ENCODE results near the gene DIPK1B. TPM values are rescaled to one million over a fixed set of nuclear protein-coding genes. Genes with fewer than 3 reads are reported as not detected.

DIPK1B gene
- total and polyA plus RNA-seq, 10 of the 15 experiments (the other 5 are each of a cell fraction or from before 2014, with no cell fraction given) = 0.08 to 0.28 (median 0.13) TPM; not detected in 3

DNA sequence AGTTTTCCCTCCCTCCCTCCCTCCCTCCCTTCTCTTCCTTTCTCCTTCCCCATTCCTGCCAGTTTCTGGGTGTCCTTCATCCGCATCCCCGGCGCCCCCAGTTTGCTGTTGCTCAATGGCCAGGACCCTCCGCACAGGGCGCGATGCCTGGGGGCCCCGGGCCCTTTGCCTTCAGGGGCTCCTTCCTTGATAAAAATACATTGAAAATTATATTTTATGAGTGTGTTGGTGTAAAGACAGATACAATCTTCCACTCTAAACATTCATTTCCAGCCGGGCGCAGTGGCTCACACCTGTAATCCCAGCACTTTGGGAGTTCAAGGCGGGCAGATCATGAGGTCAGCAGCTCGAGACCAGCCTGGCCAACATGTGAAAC, 17.5 kb upstream of the DIPK1B start:
- Histone ChIP-seq H3K4me3 (no peak overlapping the region), H3K9me3 (replicated peaks; ENCODE audit: control insufficient read depth, insufficient read depth, low read length) (no peaks in the 10 kb centered on the region), H3K4me2 (ENCODE audit: control insufficient read depth, insufficient read depth) (no peak overlapping the region), H3K36me3 (ENCODE audit: control insufficient read depth in 2 of 2, insufficient read depth in 2 of 2, low read length in 1 of 2) (no peaks in the 10 kb centered on the region), H2AFZ (ENCODE audit: control insufficient read depth, low read depth, low read length) (no peak overlapping the region), H3K79me2 (ENCODE audit: control insufficient read depth, insufficient read depth, low read length) (no peaks in the 10 kb centered on the region), H3K4me1 (ENCODE audit: control insufficient read depth, insufficient read depth, low read length) (peaks cover 4% of the 10 kb centered on the region), H3K27ac (ENCODE audit: control insufficient read depth, insufficient read depth) (no peak overlapping the region), H3K9ac (ENCODE audit: control insufficient read depth, insufficient read depth, low read length) (no peak overlapping the region), H4K20me1 (ENCODE audit: control insufficient read depth, insufficient read depth) (no peaks in the 10 kb centered on the region), H3K27me3 (replicated peaks in 1 of 2; ENCODE audit: control insufficient read depth in 2 of 2, insufficient read depth in 2 of 2, low read length in 1 of 2) (no peaks in the 10 kb centered on the region)
- no peak for ATAC-seq
- ChIA-PET SMC1A (ENCODE audit: uncharacterized antibody, unreplicated experiment) (no interaction called here), RAD21 (ENCODE audit: unreplicated experiment) (no interaction called here), CTCF (interaction anchor here (1.4 to 1.9 kb wide), 2 partner anchors 23 to 32 kb away, joined by 4 read pairs; no protein-coding TSS in a partner anchor), POLR2A (no interaction called here)
- in situ Hi-C loops (cut with MboI) (no loop called here), intact Hi-C loops (cut with micrococcal nuclease; ENCODE audit: unreplicated experiment) (no loop called here)
- no peak for DNase-seq (ENCODE audit: low read depth, low spot score)
- WGBS (ENCODE audit: insufficient coverage, insufficient replicate concordance, low lambda C conversion rate, missing lambda C conversion rate) = 77% methylated on average over 11 of the region's 11 CpGs
- no TSS peak for BruUV-seq (replicated peaks)
- FAIRE-seq = no peak
- TF ChIP-seq, protein P1, sequence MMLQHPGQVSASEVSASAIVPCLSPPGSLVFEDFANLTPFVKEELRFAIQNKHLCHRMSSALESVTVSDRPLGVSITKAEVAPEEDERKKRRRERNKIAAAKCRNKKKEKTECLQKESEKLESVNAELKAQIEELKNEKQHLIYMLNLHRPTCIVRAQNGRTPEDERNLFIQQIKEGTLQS (IDR thresholded peaks at IDR 0.05; ENCODE audit: borderline replicate concordance, extremely low read depth, low read depth, low read length) = no peak
- TF ChIP-seq GABPA (IDR thresholded peaks at IDR 0.05; ENCODE audit: low read depth) (no peak), CREB1 (IDR thresholded peaks at IDR 0.05; ENCODE audit: low read depth) (no peak), KAT2A (conservative IDR thresholded peaks at IDR 0.05; ENCODE audit: control insufficient read depth, low read depth, low read length) (no peak), NRF1 (conservative IDR thresholded peaks at IDR 0.05; ENCODE audit: low read depth, low read length) (no peak), JUND (IDR thresholded peaks at IDR 0.05; ENCODE audit: low read depth, low read length) (no peak), LARP7 (IDR thresholded peaks at IDR 0.05) (no peak)
- TF ChIP-seq, protein P2, sequence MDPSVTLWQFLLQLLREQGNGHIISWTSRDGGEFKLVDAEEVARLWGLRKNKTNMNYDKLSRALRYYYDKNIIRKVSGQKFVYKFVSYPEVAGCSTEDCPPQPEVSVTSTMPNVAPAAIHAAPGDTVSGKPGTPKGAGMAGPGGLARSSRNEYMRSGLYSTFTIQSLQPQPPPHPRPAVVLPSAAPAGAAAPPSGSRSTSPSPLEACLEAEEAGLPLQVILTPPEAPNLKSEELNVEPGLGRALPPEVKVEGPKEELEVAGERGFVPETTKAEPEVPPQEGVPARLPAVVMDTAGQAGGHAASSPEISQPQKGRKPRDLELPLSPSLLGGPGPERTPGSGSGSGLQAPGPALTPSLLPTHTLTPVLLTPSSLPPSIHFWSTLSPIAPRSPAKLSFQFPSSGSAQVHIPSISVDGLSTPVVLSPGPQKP (IDR thresholded peaks at IDR 0.05; ENCODE audit: low read depth, low read length) = no peak

All from GM12878 (cell line).